ENCODE measurements around the gene JSRP1.
"Not testable (repeated sequence)": the region's sequence is repeated elsewhere in the genome, so short reads cannot be mapped to it uniquely, and the experiment has no call there.

Gene JSRP1

DNA sequence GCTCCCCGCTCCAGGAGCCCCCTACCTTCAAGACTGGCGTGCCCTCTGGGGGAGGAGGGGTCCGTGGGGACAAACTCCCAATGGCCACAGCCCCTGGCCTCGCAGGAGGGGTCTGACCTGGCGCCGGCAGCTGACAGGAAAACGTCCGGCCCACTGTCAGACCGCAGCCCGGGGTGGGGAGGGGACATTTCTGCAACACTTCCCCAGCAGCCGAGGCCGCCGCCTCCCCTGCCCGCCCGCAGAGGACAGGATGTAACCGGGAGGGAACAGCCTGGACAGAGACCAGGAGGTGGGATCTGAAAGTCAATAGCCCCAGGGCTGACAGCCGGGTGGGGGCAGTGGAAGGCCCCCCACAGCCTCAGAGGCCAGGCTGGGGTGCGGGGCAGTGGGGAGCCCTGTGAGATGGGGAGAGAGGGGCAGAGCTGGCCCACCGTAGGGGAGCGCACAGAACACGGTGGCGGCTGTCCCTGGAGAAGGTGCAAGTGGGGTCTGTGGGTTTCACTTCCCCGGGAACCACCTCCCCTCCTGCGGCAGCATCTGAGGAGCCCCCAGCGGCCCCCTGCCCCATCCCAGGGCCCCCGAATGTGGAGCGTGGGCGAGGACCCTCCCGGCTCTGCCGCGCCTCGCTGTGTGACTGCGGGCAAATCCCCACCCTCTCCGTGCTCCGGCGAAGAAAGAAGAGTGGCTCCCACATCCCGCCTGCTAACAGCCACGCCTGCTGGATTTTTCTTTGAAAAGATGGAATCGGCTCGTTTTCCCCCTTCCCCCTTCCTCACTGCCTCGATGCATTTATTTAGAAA lies 26.0 kb upstream of the JSRP1 start, which contains the start of gene PEAK3:
PEAK3 (minus strand) TSS at position 114 of the 800 bp plus-strand sequence. CDS start 1,244 bp downstream, outside the sequence.
- no peak for FAIRE-seq

DNA sequence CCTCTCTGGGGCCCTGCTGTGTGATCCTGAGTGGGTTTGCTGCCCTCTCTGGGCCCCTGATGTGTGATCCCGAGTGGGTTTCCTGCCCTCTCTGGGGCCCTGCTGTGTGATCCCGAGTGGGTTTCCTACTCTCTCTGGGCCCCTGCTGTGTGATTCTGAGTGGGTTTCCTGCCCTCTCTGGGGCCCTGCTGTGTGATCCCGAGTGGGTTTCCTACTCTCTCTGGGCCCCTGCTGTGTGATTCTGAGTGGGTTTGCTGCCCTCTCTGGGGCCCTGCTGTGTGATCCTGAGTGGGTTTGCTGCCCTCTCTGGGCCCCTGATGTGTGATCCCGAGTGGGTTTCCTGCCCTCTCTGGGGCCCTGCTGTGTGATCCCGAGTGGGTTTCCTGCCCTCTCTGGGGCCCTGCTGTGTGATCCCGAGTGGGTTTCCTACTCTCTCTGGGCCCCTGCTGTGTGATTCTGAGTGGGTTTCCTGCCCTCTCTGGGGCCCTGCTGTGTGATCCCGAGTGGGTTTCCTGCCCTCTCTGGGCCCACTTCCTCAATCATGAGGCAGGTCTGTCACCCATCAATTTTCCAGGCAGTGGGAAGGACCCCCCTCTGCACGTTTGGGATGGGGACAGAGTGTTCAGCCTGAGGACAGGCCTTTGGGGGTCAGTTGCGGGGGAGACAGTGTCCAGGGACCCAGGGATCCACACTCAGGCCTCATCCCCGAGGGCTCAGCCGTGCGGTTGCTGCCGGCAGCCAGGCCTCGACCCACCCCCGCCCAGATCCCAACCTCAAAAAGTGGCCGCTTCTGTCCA lies 25.2 kb upstream of the JSRP1 start:
- FAIRE-seq = not testable (repeated sequence)

DNA sequence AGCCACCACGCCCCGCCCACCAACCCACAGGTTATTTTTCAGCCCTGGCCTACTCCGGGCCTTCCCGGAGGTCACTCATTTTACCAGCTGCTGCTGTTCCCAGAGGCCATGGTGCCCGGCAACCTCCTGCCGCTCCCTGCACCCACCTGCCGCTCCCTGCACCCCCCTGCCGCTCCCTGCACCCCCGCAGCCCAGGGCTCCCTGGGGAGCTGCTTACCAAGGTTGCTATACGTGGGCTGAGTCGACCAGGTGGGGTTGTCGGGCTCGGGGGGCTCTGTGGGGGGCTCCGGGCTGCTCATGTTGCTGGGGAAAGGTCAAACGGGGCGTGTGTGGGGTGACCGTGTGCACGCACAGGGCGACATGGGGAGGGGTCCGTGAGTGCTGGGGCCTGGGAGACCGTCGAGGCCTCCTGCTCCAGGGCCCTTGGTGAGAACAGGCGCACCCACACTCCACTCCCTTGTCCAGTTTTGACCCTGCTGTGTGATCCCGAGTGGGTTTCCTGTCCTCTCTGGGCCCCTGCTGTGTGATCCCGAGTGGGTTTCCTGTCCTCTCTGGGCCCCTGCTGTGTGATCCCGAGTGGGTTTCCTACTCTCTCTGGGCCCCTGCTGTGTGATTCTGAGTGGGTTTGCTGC lies 24.5 kb upstream of the JSRP1 start:
- FAIRE-seq = no peak

DNA sequence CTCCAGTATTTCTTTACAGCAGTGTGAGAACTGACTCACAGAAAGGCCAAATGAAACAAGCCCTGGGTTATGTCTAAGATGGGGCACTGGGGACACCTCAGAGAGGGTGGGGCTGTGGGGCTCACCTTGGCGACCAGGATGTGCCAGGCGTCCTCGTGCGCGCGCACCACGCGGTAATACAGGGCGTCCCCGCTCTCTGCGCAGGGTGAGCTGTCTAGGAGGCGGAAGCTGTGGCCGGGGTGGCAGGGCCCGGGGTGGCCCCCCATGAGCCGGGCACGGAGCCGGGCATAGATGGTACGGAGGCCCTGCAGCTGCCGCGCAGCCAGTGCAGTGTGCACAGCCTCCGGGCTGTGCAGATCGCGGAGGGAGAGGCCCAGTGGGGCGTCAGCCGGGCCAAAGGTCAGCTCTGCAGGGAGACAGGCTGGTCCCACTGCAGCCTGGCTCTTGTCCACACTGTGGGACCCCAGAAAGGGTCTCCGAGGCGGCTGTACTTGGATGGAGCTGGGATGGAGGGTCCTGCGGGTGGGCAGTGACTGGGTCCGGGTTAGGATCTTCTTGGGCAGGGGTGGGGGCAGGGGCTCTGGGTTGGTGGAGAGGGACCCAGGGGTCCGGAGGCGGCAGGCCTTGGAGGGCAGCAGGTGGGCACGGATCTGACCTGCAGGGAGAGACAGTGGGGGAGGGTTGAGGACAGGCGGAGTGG lies 22.4 kb upstream of the JSRP1 start:
- no peak for FAIRE-seq

DNA sequence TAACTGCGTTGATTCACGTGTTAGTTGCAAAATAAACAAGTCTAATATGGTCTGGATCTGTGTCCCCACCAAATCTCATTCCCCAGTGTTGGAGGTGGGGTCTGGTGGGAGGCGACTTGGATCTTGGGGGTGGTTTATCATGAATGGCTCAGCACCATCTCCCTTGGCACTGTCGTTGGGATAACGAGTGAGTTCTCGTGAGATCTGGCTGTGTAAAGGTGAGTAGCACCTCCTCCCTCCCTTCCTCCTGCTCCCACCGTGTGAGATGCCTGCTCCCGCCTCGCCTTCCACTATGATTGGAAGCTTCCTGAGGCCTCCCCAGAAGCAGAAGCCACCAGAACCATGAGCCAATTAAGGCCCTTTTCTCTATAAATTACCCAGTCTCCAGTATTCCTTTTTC lies 20.9 kb upstream of the JSRP1 start:
- FAIRE-seq = no peak

DNA sequence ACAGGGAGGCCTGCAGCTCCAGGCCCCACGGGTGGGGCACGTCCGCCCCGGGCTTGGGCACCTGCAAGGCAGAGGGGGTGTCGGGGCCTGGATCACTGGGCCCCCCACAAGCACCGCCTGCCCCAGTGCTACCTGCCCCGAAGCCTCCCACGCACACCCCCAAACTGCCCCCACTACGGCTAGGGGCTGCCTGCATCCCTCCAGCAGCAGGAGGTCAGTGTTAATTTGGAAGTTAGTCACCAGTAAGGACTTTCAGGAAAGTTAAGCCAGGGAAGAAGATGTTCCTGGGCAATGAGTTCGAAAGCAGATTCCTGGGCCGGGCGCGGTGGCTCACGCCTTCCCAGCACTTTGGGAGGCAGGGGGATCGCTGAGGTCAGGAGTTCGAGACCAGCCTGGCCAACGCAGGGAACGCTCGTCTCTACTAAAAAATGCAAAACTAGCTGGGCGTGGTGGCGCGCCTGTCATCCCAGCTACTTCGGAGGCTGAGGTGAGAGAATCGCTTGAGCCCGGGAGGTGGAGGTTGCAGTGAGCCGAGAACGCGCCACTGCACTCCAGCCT lies 20.3 kb upstream of the JSRP1 start:
- no peak for FAIRE-seq

DNA sequence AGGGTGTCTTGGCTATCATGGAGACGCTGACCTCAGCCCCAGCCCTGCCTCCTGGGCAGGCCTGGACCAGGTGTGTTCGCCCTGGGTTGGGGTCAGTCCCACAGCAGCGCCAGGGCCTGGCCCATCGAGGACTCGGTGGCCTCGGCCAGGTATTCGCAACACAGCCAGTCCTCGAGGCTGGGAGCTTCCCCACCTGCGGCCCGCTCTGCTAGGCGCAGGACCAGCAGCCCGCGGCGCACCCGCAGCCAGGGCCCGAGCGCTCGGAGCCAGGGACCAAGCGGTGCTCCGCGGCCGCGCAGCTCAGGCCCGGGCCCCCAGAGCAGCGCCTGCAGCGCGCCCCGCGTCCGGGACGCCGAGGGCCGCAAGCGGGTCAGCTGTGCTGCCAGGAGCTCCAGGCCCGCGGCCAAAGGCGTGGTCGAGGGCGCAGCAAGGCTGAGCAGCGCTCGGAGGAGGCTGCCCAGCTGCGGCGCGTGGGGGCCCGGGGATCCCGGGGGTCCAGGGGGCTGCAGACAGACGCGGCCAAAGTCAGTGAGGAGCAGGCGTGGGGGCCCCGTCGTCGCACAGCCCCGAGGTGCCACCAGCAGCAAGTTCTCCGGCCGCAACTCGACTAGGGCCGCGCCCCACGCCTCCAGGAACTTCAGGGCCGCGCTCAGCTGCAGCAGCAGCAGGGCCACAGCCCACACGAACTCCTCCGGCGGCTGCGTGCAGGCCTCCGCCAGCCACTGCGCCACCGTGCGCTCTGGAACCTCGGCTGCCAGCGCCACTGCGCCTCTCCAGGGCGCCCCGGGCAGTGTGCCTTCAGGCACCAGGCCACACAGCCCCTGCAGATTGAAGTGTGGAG lies 19.6 kb upstream of the JSRP1 start:
- FAIRE-seq = no peak

DNA sequence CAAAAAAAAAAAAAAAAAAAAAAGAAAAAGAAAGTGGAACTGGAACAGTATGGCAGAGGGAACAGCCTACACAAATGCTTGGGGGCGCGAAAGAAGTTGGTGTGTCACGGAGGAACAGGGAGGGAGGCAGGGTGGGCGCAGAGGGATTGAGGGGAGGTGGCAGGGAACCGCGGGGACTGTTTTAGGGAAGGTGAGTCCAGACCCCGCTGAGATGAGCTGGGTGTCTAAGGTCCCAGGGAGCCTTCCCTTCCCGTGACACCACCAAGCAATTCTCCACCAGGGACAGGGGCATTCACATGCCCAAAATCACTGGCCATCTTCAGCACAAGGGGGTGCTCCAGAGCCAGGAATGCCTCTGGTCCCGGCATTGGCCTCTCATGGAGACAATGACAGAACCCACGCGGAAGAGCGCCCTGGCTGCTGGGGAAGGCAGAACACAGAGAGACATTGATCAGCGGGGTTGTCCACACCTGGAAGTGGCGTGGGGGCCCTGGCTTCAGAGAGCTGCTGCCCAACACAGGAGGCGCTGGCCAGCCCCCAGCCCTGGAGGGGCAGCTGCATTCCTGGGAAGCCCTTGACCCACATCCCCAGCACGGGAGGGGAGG lies 18.8 kb upstream of the JSRP1 start:
- no peak for FAIRE-seq

DNA sequence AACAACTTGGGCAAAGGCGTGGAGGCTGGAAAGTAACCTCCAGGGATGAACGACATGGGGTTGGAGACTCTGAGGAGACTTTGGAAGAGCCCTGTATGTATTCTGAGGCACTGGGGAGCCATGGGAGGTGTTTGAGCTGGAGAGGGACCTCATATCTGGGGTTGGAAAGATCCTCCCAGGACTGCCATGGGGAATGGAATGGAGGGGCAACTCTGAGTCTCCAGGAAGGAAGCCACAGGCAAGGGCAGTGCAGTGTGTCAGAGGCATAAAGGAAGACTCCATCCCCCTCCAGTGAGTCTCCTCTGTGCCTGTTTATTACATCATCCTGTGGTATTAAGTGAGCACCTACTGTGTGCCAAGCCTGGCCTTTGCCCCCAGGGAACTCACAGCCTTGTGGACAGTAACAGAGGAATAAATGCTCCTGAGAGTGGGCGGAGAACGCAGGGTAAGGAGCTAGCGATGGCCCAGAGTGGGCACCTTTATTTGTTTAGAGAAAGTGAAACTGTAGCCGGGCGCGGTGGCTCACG lies 18.0 kb upstream of the JSRP1 start:
- no peak for FAIRE-seq

DNA sequence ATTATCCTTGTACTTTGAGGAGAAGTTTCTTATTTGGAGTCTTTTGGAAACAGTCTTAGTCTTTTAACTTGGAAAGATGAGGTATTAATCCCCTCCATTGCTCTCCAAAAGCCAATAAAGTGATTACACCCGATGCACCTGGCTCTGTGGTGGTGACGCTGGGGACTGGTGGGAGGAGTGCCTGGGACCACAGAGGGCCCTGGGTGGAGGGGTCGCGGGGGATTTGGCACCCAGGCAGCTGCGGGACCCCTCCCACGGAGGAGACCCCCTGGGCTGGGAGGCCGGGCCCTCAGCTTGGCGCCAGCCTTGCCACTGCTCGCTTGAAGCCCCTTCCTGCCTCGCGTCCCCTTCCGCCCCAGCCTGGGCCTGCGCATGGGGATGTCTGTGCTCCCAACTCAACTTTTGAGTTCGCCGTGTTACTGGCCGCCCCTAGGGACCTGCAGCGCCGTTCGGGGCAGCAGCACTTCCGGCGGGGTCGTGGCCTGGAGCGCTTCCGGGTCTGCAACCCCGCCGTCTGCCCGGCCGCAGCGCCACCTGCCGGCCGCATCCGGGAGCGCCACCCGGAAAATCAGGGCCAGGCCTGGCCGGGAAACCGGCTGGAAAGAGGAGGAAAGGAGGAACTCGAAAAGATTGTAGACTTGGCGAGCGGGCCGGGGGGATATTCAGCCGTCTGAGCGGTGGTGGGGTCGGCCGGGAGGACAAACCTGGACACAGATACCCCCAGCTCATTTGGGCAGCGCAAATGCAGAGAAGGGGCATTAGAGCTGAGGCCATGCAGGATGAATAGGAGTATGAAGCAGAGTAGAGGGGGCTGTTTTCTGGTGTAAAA lies 17.4 kb upstream of the JSRP1 start:
- no peak for FAIRE-seq

DNA sequence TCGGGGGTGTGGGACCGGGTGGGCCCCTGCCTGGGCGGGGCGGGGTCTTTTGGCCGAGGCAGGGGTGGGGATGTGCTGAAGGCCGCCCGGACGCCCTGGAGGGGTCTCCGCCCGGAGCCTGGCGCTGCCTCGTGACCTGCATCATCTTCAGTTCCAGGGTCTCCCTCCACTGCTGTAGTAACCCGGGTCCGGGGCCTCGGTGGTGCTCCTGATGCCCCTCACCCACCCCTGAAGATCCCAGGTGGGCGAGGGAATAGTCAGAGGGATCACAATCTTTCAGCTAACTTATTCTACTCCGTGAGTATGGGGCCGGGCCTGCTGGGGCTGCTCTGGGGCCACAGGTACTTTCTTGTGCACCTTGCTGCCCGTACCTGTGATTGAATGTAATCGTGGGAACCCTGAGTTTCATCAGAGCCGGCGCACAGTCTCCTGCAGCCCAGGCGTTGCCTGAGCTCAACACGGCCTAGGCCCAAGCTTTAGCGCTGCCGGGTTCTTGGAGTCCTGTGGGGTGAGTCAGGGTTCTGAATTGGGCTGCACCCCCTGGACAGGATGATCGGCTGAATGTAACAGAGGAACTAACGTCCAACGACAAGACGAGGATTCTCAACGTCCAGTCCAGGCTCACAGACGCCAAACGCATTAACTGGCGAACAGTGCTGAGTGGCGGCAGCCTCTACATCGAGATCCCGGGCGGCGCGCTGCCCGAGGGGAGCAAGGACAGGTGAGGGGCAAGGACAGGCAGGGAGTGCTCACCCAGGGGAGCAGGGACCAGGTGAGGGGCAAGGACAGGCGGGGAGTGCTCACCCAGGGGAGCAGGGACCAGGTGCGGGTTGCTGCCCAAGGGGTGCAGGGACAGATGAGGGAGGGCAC lies 15.3 kb upstream of the JSRP1 start:
- FAIRE-seq = no peak

DNA sequence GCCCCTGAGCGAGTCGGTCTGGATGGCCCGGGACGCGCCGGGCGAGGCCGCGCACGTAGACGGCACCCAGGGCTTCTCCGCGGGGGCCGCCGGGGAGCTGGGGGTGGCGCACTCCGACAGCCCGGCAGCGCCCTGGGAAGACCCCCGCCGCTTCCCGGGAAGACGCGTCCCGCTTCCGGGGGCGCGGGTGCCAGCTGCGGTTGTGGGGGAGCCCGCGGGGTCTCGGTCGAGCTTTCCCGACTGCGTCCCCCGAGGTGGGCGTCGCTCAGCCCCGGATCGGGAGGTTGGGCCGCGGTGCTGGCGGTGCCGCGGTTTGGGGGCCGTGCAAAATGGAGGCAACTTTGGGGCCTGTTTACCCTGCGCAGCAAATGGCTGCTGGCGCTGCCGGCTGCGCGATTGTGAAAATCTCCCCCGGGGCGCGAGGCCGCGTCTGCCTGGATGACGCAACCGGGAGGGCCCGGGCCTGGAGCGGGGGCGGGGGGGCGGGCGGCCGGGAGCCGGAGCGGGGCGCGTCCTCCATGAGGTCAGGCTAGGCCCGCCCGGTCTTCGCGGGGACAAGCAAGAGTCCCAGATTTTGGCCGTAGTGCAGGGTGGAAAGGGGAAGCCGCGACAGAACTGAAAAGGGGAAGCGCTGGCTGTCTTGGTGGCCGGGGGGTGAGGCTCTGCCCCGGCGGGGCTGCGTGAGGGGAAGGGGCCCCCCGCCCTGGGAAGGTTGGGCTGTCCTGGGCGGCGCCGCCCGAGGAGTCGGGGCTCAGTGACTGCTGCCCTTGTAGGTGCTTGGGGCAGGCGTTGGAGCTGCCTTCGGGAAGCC lies 14.4 kb upstream of the JSRP1 start:
- FAIRE-seq = no peak

DNA sequence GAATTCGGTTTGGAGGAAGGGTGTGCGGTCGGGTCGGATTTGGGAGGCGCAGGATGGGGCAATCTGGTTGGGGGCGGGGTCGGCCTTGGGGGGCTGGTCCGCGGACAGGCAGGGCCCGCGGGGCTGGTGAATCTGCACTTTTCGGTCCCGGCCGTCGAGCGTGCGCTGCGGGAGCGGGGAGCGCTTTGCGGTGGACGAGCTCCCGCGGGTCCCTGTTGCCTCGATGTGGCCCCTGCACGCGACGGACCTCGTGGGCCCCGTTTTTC lies 13.9 kb upstream of the JSRP1 start:
- no peak for FAIRE-seq

DNA sequence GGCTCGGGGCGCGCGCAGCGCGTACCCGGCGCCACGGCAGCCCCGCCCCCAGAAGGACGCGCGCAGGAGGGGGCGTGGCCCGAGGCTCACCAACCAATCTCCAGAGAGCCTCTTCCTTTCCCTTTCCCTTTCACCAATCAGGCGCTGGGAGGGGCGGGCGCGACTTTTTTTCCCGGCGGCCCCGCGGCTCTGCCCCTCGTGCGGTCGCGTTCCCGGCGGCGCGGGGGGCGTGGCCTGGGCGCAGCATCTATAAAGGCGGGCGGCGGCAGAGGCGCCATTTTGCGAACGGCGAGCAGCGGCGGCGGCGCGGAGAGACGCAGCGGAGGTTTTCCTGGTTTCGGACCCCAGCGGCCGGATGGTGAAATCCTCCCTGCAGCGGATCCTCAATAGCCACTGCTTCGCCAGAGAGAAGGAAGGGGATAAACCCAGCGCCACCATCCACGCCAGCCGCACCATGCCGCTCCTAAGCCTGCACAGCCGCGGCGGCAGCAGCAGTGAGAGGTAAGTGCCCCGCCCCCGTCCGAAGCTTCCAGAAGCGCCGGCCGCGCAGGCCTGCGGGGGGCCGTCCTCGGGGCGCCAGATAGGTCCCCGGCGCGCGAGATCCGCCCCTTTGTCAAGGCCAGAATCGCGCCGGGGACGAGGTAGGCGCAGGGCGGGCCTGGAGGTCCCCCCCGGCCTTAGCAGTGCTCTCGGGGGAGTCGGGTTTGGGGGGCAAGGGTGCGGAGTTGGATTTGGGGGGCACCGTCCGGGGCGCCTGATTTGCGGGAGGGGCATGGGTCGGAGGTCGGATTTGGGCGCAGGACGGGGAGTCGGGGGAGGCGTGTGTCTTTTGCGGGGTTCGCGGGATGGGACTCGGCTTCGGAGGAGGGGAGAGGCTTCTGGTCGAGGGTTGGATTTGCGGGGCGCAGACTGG lies 13.3 kb upstream of the JSRP1 start:
- FAIRE-seq = no peak

DNA sequence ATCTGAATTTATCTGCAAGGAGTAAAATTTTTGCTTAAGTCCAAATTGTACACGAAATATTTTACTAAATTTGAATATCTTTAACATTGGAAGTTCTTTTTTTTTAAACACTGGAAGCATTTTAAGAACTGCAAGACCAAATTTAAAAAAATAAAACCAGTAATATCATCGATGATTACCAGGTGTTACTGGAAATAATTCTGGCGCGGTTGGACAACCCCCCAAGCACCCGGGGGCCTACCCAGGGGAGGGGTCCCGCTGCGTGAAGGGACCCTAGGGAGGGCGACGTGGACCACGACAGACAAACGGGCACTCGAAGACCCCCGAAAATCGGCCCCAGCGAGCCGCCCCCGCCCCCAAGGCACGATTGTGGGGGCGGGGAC lies 12.6 kb upstream of the JSRP1 start:
- no peak for FAIRE-seq

DNA sequence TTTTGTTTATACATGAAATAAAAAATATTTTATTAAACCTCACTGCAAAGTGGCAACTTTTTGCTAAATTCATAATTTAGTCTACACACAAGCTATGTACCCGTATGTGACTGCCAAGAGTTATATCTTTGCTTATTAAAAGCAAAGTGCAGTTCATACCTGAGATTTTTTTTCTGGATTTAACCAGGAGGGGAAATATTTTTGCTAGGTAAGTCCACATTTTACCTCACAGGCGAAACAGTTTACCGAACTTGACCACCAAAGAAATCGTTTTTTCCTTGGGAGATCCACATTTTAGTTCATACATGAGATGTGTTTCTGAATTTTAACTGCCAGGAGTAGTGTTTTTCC lies 12.2 kb upstream of the JSRP1 start:
- FAIRE-seq = no peak

DNA sequence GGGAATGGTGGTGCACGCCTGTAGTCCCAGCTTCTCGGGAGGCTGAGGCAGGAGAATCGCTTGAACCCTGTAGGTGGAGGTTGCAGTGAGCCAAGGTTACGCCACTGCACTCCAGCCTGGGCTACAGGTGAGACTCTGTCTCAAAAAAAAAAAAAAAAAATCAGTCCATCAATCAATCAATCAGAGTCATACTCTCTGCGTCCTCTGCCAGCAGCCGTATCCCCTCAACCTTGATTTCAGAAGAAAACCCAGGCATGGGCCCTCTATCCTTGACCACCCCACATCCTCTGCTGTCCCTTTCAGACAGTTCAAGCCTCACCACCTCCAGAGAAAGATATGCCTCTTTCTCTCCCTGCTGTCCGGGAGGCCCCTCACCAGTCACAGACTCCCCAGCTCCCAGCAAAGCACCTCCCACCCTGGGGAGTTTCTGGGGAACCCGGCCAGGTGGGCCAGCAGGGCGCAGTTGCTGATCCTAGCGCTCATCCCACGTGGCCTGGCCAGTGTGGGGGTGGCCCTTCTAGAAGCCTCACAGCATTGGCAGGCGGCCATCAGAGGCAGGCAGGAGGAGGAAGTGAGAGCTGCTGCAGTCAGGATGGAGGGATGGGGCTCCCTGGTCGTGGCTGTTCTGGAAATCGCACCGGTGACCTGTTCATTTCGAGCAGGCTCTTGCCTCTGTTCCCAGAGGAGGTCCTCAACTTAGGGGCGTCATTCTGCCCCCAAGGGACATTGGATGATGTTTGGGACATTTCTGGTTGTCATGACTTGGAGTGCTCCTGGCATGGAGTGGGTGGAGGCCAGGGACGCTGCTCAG lies 10.2 kb upstream of the JSRP1 start:
- FAIRE-seq = no peak

Measured in TTC549 (cell line).